GM18517 (cell line): Measurements from ENCODE around the gene SV2A.
"Not testable (repeated sequence)": the region's sequence is repeated elsewhere in the genome, so short reads cannot be mapped to it uniquely, and the experiment has no call there.

Experiments used
- ATAC-seq: cut with Tn5 transposase; IDR thresholded peaks from one replicate; pipeline ENCODE4 v1.9.1; 2021; ENCODE audit warnings: mild to moderate bottlenecking, moderate library complexity; ENCODE audit not compliant: unreplicated experiment

The SV2A gene, protein sequence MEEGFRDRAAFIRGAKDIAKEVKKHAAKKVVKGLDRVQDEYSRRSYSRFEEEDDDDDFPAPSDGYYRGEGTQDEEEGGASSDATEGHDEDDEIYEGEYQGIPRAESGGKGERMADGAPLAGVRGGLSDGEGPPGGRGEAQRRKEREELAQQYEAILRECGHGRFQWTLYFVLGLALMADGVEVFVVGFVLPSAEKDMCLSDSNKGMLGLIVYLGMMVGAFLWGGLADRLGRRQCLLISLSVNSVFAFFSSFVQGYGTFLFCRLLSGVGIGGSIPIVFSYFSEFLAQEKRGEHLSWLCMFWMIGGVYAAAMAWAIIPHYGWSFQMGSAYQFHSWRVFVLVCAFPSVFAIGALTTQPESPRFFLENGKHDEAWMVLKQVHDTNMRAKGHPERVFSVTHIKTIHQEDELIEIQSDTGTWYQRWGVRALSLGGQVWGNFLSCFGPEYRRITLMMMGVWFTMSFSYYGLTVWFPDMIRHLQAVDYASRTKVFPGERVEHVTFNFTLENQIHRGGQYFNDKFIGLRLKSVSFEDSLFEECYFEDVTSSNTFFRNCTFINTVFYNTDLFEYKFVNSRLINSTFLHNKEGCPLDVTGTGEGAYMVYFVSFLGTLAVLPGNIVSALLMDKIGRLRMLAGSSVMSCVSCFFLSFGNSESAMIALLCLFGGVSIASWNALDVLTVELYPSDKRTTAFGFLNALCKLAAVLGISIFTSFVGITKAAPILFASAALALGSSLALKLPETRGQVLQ

DNA sequence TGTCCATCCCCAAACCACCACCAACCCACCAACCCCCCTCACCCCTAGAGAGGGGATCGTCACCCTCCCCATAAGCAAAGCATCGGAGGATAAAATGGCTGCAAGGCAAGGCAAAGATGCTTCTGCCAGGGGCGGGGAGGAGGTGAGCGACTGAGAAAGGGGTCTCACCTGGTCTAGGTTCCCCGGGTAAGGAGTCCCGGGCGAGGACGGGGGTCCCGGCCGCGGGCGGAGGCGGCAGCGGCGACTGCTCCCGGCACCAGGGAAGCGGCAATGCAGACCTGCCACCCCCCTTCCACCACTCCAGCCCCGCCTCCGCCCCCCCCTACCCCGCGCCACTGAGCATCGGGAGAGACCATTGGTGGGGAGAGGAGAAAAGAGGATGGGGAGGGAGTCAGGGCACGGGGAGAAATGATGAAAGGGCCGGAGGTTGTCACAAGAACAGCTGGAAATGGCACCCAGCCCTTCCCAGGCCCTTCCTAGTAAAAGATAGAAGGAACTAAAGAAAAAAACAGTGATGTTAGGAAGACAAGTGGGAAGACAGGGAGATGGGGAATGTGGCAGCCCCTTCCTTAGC is at the start of gene SV2A:
TSS of gene SV2A (minus strand) at position 274 of the 574 bp plus-strand sequence. CDS start 4,004 bp downstream, outside the sequence.
- ATAC-seq = no peak

DNA sequence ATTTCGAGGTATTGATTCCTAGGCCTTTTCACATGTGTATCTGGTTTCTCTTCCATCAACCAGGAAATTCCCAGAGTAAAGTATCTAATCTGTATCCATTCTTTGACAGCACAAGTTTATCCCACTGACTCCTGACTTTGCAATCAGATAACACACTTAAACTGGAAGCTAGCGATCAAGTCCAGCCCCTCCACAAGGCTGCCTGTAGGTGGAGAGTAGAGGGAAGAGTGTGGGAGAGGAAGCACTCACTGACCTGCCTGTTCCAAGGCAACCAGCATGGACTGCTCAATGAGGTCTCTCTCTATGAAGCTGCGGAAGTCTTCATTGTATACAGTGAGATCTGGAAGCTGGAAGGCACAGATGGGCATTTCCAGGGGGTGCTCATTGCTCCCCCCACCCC is 49.4 kb upstream of the SV2A start:
- no peak for ATAC-seq

DNA sequence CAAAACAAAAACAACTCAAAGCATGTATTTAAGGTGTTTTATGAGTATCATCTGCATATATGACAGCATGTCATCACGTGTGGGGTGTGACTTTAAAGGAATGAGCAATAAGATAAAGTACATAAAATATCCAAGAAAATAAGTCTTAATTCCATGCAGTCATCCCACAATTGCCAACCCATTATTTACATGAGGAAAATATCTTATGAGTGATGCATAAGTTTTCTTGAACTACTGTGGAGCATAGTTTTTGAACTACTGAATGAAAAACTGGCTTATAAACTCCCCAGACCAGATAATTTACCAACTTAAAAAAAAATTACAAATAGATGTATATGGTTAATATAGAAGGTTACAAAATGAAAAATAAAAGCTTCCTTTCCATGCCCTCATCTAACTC is 48.8 kb upstream of the SV2A start:
- no peak for ATAC-seq

DNA sequence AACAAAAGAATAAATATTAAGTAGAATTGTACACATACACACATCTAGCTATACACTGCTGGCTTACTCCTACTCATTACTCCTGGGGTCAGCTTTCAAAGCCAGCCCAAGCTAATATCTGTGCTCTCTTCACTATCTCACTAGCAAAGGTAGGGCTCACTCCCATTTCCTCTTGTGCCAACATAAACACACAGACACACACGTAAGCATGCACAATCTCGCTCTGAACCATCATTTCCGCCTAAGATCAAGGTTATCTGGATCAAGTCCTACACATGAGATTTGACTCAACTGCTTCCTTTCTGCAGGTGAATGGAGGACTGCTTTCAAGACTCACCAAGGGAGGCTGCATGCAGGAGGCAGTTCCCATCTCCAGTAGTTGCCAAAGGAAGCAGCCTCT is 47.8 kb upstream of the SV2A start:
- ATAC-seq = no peak

DNA sequence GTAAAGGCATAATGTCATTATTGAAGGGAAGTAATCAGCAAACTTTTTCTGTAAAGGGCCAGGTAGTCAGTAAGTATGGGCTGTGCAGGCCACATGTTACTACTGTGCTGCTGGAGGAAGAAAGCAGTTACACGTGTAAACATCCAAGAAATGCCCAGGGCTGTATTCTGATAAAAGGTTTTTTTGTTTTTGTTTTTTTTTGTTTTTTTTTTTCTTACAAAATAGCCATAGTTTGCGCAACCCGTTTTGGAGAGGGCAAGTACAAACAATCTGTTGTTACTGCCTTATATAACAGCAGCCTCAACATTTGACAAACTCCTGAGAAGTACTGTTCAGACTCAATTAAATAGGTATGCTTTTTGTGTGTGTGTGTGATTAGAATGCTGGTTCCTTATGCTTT is 45.7 kb upstream of the SV2A start:
- no peak for ATAC-seq

DNA sequence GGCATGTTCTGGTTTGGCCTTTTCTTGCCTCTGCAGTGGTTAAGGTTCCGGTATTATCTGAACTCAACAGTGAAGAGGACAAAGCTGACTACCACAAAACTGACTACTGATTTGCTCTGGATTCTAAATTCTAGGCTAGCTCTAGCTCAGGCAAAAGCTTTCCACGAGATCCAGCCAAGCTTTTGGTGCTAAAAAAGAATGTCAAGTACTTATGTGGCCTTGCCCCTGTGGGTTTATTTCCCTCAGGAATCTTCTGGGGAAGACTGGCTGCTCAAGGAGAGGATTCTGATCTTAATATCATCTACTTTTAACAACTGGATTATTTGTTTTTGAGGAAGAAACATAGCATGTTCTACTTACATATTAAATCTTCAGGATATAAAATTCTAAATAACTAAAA is 45.1 kb upstream of the SV2A start:
- no peak for ATAC-seq

DNA sequence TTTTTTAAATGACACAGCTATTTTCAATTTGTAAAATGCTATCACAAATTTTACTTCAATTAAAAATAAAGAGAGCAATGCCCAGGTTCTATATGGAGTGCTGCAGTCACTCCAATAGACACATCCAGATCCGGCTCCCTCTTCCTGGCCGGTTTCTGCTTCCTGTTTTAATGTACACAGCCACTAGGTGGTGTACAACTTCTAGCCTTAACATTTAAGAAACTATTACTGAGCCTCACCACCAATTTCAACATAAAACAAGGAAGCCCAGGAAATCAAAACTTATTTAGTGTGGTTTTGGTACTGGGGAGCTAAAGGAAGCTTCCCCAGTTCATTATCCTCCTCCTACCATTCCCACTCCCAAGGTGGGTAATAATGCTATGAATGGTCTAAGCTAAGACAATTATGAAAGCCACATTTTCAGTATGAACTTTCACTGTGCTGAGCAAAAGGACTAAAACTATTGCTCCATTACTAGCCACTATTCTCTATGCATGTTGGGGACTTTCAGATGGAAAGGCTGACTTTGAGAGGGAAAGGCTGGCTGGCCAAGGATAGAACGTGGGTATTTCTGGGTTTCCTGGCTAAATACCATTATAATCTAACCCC is 44.5 kb upstream of the SV2A start:
- no peak for ATAC-seq

DNA sequence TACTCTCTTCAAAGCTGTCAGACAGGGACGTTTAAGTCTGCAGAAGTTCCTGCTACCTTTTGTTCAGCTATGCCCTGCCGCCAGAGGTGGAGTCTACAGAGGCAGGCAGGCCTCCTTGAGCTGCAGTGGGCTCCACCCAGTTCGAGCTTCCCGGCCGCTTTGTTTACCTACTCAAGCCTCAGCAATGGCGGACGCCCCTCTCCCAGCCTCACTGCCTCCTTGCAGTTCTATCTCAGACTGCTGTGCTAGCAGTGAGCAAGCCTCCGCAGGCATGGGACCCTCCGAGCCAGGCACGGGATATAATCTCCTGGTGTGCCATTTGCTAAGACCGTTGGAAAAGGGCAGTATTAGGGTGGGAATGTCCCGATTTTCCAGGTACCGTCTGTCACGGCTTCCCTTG is 39.9 kb upstream of the SV2A start:
- ATAC-seq = not testable (repeated sequence)

DNA sequence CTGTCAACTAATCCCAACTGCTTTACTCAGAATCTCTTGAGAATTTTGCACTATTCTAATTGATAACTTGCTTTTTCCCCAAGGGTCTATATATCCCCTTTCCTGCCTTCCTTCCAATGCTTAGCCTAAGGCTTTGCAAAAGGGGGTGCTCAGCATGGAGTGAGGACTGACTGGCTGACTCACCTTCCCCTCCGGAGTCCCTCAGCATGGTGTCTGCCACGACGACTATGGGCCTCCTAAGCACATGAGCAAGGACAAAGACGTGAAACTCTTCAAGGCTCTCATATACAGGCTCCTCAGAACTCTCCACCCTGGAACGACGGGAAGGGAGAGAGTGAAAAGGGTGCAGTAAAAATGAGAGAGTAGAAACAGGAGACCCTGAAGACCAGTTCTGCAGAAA is 32.3 kb upstream of the SV2A start:
- ATAC-seq = no peak

DNA sequence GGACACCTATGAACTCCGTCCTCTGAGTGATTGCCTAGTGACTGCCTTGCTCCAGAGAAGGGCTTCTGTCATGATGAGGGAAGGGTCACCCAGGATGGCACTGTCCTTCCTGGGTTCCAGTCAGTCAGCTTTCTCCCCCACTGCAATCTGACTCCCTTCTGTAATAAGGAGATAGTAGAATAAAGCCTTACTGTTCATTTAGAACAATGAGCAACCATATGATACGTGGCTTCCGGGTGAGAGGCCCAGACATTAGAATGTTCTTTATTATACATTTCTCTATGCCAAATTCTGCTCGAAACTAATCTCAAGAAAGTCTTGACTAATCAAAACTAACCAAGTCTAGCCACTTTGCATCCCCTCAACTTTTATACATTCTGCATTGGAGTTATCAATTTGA is 27.6 kb upstream of the SV2A start:
- ATAC-seq = no peak

DNA sequence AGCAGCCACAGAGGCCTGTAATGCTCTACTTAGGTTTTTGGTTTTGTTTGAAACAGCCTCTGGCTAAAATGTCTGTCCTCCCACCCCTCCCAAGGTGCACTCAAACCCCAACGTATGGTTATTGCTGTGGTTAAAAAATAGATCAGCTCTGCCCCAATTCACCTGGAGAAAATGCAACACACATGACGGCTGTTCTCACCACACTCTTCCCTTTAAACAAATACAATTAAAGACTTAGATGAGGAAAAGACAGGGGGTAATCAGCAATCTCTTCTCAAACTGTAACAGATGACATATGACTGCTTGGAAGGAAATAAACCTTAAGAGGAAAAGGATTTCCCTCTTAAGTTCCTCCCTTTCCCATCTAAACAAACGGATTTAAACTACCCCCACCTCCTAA is 25.2 kb upstream of the SV2A start:
- ATAC-seq = no peak

DNA sequence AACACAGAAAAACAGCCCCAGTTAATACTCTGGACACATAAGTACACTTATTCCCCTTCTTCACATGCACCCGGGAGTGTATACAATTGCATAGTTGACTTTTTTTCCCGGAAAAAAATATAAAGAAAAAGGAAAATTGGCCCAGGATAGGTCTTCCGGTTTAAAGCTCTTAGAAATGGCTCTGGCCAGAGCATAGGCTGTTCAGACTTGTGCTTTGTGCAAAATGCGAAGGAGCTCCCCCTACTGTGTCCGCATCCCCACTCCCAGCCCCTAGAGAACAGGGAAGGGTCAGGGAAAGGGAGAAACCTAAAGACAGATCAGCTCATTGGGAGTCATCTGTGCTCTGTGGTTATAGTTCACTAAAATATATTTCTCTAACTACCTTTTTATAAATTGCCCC is 24.6 kb upstream of the SV2A start:
- ATAC-seq = no peak

DNA sequence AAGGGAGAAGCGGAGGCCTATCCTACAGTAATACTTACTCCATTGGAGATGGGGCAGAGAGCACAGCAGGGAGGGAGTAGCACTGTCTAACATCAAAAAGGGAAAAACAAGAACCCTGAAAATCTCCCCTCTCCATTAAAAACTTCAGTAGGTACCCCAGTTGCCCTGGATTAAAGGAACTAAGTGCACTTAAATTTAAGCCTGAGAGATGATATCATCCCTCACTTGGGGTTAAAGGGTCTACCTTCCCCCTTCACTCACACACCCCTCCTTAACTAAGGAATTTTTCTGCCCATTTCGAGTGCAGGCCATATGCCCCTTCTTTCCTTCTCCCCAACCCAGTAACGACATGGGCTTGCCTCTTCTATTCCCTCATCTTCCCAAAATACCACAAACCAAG is 22.8 kb upstream of the SV2A start:
- no peak for ATAC-seq

DNA sequence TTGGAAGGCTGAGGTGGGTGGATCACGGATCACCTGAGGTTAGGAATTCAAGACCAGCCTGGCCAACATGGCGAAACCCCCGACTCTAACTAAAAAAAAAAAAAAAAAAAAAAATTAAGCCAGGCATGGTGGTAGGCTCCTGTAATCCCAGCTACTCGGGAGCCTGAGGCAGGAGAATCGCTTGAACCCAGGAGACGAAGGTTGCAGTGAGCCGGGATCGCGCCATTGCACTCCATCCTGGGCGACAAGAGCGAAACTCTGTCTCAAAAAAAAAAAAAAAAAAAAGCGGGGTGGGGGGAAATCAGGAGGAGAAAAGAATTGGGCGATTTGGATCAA is 21.0 kb upstream of the SV2A start:
- not testable (repeated sequence) for ATAC-seq

DNA sequence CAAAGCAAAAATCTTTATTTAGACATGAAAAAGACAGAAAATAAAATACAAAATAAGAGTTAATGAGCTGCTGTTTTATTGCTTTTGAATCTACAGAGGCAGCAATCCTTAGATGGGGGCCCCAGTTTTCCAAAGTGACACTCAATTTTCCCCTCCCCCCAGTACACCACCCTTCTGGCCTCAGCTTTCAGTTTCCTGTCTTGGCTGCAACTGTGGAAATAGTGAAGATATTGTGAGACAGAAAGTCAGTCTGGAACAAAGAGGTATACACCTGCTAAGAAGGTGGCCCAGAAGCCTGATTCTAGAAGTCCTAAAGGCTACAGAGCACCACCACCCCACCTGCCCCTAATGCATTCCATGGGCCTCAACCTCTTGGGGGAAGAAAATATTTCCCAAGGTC is 20.1 kb upstream of the SV2A start:
- ATAC-seq = no peak

DNA sequence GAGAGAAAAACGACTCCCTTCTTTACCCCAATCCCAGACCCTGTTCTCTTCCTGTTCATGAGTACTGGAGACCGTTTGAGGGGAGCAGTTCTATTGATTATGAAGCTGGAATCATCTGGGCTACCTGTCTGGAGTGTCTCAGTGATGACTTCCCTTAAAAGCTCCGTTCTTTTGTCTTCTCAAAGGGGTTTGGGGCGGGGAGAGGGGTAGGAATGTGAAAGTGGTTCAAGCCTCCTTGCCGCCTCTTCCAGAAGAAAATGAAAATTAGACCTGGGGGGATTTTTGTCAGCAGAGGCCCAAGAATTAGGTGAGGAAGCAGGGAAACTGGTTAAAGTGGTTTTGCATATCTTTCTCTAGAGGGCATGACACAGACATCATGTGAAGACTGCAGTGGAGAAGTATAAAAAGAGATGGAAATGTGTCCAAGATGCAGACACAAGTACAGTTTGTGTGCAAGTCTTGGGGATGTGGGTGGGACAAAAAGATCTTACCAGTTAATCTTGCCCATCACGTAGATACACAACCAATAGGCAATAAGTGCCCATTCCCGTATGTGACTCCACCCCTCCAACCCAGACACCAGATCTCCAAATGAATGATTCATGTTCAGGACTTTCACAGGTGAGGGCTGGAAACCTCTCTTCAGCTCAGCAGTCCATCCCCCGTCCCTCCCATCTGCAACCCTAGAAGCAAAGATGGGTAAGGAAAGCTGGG is 19.5 kb upstream of the SV2A start:
- ATAC-seq = no peak

DNA sequence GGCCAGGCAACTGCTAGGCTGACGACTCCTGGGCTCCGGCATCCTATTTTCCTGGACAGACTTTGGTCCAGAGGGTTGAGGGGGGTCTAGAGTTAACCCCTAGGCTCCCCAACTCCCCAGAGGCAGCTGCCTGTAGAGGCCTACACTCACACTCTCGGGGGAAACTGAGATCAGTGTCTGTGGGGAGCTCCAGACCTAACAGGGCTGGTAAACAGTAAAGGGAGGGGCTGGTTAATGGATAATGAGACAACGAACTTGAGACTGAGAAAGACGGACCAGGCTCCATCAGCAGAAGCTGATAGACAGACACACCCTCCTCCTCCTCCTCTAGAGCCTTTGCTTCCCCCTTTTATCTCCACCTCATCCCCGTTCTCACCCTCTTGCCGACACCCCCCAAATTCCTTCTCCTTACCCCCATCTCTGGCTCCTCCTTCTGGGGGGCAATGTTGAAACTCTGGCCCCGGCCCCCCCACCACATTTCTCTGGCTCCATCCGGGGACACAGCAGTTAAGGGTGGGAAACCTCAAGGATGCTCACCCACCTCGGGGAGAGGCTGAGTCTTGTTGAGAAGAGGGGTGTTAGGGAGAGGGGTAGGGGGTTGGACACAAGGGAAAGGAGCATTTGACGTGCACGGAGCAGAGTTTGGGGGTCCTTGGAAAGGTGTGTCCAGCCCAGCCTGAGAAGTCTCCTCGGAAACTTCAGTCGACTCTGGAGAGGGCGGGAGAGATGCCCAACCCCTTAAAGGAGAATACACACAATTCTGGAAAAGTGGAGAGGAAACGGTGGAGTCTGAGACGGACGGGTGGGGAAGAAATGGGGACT is 18.7 kb upstream of the SV2A start, which contains the start of gene MTMR11:
TSS of gene MTMR11 (minus strand) at position 710 of the 822 bp plus-strand sequence. CDS start at position 478, 232 bp downstream.
- no peak for ATAC-seq

DNA sequence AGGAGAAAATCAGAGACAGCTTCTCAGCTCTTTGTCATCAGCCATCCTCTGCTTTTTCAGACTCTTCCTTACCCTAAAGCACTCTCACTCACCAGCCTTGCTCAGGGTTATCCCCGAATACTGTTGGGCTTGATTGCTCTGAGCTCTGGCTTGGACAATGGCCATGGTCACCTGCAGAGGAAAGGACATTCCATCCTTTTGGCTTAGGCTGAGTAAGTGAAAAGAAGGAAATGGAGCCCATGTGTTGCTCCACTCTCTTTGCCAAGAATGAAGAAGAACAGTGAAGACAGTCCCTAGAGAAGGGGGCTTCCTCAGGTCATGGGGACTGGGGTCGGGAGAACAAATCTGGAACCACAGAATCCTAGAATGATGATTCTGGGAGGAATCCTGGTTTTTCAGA is 16.7 kb upstream of the SV2A start:
- ATAC-seq = no peak

DNA sequence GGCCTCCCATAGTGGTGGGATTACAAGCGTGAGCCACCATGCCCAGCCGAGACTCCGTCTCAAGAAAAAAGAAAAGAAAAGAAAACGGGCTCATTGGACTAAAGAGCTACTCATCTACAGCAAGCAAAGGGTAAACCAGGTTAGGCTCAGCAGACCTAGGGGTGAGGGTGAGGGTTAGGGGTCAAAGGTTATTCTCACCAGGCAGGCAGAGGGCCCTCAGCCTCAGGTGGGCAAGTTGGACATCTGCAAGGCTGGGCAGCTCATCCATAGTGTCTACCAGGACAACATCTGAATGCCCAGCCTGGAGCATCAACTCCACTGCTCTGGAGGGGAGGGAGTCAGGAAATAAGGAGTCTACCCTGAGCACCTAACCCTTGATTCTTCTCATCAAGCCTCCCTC is 15.6 kb upstream of the SV2A start:
- no peak for ATAC-seq

DNA sequence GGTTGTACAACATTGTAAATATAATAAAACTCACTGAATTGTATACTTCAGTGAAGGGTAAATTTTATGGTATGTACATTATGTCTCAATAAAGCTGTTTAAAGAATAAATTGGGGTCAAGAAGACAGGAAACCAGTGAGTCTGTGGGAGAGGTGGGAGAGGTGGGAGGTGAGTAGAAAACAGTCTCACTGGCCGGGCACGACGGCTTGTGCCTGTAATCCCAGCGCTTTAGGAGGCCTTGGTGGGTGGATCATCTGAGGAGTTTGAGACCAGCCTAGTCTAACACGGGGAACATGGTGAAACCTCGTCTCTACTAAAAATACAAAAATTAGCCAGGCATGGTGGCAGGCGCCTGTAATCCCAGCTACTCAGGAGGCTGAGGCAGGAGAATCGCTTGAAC is 14.8 kb upstream of the SV2A start:
- no peak for ATAC-seq
